Fibroblast of skin of left quadriceps (primary cell): ENCODE measurements around the gene GSTA1.
"Not testable (repeated sequence)": the region's sequence is repeated elsewhere in the genome, so short reads cannot be mapped to it uniquely, and the experiment has no call there.

Source experiments
- DNase-seq, 2 experiments: peaks; one replicate each; pipeline ENCODE4 v3.0.0-alpha.2; 2013; ENCODE audit warnings: low read depth in 2 of 2

GSTA1 gene

DNA sequence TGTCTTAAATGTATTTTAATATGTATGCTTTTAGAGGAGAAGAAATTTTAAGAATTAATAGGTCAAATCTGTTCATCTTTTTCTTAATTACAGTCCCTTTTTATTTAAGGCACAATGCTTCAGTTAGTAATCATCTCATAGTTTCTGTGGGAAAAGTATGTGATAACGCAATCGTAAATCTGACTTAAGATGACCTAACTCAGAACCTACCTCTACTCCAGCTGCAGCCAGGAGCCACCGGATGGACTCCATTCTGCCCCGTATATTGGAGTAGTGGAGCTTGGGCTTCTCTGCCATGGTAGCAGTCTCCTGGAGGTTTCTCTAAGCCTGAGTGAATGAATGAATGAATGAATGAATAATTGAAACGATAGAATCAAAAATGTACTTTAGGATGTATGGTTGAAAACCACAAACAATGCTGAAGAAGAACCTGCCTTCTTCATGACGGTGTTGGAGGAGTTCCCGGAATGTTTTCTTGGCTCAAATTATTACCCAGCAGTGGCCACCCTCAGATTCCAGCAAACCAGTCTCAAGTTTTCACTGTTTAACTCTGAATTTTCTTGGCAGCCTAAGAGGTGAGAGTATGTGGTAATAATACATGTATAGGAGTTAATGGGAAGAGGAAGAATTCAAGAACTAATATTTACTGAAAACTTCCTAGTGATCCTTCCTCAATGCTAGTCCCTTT lies 45.8 kb downstream of the GSTA1 start:
- DNase-seq = peak; percentile 67 to 69

DNA sequence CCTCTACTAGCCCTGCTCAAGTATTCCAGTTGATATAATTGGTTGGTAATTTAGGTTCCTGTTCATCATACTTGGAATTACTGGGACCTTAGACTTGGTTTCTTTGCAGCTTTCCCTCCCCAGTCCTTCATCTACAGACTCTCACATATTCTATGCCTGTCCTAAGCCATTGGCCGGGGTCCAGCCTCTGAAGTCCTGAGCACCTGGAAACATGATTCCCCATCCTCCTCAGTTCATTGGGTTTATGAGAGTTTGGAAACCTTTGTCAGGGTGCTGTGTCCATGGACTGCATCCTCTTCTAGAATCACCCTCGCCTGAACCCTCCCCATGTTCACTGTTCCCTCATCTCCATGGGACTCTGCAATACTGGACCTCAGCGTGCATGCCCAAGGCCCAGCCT lies 49.2 kb downstream of the GSTA1 start:
- no peak for DNase-seq

DNA sequence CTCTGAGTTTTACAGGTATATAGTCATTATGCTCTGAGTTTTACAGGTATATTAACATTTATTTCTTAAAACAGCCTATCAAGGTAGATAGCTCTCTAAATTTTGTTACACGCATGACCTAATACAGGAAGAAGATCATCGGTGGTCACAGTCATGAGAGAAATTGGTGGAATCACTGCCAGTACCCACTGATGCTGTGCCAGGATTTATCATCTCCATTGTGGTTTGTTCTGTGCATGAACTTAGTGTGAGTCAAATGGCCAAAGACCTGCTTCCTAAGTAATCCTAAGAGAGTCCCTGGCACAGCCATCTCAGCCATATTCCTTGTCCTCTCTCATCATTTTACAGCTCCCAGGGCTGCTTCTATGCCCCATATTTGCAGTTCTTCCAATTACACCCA lies 50.5 kb downstream of the GSTA1 start:
- not testable (repeated sequence) for DNase-seq

DNA sequence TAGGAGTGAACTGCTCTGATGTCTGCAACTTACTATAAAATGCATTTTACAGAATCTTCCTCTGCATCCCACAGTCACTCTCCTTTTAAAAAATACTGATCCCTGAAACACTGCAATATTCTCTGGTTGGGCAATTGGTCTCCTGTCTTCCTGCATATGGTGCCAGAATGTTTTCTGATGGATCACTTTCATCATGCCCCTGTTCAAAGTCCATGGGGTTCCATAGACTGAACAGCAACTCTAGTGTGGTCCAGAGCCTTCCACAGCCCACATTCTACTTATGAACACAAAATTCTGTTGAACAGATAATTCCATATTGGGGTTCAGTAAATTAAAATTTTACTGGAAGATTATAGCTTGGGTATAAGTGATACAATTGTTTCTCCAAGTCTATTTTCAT lies 51.3 kb downstream of the GSTA1 start:
- DNase-seq = no peak

DNA sequence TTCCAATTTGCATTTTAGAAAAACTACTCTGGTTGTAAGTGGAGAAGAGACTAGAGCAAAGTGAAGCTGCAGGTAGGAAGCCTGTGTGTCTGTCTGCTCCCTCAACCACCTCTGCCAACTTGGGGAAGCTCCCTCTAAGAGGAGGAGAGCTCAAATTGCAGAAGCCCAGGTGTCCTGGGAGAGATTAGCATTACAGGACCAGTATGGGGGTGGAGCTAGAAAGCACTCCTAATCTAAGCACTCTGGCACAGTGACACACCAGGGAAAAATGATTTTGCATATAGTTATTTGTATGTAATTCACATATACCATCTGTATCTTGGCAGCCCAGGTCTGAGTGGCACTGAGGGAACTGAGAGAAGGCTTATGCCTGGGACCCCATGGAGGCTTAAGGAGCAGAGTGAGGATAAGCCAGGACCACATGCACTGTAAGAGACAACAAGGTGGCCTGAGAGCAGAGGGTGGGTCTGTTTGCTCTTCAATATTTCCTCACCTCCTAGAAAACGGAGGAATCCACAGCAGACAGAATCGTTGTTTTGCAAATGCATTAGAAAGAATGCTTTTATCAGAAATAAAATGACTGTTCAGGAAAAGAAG lies 54.0 kb downstream of the GSTA1 start:
- DNase-seq = no peak

DNA sequence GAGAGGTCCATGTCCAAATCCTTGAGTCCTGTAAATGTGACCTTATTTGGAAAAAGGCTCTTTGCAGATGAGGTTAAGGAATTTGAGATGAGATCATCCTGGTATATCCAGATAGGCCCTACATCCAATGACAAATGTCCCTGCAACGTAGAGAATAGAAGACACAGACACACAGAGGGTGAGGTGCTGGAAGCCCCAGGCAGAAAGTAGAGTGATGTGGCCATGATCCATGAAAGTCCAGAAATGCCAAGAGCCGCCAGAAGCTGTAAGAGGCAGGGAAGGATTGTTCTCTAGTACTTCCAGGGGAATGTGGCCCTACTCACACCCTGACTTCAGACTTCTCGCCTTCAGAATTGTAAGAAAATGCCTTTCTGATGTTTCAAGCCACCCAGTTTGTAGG lies 56.3 kb downstream of the GSTA1 start:
- peak; percentile 38 to 40 for DNase-seq

DNA sequence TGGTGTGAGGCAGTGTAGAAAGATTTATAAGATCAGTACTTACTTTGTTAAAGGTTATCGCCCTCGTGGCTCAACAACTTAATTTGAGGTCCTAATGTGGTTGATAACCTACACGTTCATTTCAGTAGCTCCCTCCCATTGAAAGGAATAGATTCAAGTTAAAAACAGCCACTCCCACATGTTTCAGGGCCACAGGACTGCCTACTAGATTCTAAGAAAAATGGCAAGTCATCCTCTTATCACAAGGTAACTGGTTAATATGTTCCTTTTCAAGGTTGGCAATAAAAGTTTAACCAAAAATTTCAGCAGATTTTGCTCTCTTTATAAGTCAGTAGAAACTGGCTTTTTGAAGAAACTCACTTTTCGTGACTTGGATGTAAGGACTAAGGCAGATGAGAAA lies 57.4 kb downstream of the GSTA1 start:
- DNase-seq = no peak

DNA sequence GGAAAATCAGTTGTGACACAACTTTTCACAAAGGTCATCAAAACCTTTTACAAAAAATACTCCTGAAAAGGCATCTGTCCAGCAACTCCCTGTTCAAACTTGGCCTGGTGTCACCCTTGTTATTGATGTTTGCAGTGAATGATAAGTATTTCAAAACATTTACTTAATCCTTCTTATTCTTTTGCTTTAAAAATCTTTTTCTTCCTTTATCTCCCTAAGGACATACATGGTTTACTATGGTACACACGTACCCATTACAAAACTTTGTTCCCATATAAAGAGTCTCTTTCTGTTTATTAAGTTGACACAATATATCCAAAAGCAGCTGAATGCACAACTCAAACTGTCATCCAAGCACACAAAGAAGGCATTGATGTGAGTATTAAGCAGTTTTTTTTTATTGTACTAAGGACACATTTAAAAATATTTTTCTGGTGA lies 57.8 kb downstream of the GSTA1 start:
- DNase-seq = no peak

DNA sequence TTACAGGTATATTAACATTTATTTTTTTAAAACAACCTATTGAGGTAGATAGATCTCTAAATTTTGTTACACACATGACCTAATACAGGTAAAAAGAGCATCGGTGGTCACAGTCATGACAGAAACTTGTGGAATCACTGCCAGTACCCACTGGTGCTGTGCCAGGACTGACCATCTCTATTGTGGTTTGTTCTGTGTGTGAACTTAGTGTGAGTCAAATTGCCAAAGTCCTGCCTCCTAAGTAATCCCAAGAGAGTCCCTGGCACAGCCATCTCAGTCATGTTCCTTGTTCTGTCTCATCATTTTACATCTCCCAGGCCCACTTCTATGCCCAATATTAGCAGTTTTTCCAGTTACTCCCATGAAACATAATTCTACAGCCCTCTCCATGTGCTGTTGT lies 61.7 kb downstream of the GSTA1 start:
- DNase-seq = no peak
